Endometrial microvascular endothelial cells (primary cell): Measurements from ENCODE around the gene JPH4. TPM values are rescaled to one million over a fixed set of nuclear protein-coding genes. Genes with fewer than 3 reads are reported as not detected.

Experiments
- in situ Hi-C: cut with HindIII; loops from 2 replicates; pipeline ENCODE4 v1.10.0; 2017; ENCODE audit warnings: low sequenced_read_pairs, low pct_unique_long_range_greater_than_20kb; ENCODE audit errors: inconsistent ontology term
- total RNA-seq: library from RNA; depleted of rRNA; stranded (reverse); fragments of >200 nt; gene quantifications from one replicate; pipeline ENCODE4 v1.2.3, GENCODE V29; 2015; ENCODE audit errors: inconsistent ontology term

Gene JPH4
- total RNA-seq, 1 donor from 2014 or later, result not detected

DNA sequence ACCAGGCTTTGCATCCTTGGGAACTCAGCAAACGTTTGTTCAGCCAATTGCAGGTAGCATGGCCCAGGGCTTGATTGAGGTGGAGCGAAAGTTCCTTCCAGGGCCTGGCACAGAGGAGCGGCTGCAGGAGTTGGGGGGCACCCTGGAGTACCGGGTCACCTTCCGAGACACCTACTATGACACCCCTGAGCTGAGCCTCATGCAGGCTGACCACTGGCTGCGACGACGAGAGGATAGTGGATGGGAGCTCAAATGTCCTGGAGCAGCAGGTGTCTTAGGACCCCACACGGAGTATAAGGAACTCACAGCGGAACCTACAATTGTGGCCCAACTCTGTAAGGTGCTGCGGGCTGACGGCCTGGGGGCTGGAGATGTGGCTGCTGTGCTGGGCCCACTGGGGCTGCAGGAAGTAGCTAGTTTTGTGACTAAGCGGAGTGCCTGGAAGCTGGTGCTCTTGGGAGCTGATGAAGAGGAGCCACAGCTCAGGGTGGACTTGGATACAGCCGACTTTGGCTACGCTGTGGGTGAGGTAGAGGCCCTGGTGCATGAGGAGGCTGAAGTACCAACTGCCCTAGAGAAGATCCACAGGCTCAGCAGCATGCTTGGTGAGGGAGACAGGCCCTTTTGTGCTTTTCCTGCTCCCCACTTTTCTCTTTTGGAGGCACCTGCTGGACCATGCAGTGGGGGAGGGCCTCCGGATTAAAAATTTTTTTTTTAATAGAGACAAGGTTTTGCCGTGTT, 21.7 kb downstream of the JPH4 start:
- in situ Hi-C loops, result no loop called here

DNA sequence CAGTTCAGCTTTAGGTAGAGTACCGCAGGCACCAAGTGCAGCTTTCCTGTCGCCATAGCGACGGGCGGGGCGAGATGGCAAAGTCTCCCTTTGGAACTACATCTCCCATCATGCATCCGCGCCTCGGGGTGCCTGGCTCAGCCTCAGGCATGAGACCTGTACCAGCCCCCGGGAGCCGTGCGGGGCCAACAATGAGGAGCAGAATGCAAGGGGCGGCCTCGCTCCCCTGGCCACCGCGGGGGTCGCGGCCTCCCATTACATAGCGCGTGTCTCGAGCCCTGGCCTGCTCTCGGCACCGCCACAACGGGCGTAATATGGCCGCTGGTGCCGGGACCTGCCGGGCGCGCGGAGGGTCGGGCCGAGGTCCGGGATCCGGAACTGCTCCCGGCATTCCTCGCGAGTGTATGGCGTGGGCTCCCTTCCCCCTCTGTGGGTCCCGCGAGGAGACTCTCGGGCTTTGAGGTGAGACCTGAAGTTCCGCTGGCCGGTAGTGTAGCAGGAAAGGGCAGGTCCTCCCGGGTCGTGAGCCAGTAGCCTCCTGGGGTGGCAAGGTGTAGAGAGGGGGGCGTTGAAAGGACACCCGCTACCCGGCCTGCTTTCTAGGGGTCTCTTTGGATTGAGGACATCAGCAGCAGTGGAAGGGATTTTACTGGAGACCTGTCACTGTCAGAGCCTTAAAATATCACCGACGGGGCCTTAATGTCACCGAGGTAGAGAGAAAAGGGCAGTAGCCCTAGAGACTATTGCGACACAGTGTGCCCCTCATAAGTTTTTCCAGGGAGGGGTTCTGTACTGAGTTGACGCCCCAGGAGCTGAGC, 22.5 kb downstream of the JPH4 start, which contains the start of gene THTPA:
TSS of gene THTPA (plus strand) at position 390 of the 818 bp plus-strand sequence. CDS start 487 bp downstream, outside the sequence.
- in situ Hi-C loops, result no loop called here

DNA sequence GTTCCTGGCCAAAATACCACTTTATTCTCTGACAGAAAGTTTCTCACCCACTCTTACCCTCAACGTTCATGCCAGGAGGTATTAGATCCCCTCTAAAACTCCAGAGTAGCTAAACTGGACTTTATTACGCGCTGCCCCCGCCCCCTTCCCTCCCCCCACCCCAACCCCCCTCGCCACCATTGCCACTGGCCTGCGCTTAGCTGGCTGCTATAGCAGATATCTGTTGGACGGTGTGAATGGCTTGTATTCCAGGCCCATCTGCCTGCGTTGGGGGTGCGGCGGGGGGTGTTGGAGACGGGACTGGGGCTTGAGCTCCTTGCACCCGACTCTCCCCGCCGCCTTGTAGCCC, 23.1 kb downstream of the JPH4 start:
- in situ Hi-C loops, result no loop called here

DNA sequence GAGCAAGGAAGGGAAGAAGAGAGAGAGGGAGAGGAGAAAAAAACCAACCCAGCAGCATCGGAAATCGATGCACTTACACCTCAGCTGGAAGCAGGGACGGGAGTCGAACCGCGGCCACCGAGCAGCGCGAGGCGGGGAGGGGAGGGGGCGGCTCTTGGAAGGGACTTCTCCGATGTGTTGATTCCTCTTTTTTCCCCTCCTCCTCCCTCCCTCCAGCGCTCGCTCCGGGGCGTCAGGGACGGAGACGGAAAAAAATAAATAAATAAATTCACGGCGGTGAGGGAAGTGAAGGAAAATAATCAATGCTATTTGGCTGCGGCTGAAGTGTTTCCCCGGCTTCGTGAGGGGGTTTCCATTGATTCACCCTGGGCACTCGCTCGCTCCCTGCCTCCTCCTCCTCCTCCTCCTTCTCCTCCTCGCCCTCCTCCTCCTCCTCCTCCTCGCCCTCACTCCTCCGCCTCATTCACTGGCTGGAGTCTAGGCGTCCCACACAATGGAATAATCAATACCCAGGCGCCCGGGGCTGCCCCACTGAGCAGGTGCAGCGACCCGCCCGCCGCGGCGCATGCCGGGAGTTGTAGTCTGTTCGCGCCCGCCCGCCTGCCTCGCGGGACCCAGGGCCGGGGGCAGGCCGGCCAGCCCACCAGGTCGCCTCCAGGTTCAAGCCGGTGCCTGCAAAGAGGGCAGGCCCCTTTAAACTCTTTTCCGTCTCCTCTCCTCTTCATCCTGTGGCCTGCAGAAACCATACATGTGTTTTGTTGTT, 27.1 kb downstream of the JPH4 start, which contains the start of gene ZFHX2:
TSS of gene ZFHX2 (minus strand) at position 500 of the 763 bp plus-strand sequence. CDS start 16,440 bp downstream, outside the sequence.
- in situ Hi-C loops, result no loop called here

DNA sequence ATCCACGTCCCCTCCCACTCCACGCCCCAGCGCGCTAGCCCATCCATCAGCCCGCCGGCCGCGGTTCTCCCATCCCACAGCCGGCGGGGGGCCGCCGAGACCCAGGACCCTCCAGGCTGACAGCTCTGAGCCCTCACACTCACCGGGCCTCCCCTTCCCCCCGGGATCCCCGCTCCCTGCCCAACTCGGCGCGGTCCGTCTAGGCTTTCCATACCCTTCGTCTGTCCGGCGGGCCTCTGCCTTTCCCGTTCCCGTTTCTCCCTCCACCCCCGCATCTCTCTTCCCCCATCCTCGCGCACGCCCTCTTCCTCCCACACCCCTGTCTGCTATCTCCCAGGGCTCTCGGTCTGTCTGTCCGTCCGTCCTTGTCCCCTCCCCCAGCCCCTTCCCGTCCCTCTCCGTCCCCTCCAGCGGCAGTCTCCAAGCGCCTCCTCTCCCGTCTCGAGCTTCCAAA, 27.8 kb downstream of the JPH4 start:
- in situ Hi-C loops, result no loop called here

DNA sequence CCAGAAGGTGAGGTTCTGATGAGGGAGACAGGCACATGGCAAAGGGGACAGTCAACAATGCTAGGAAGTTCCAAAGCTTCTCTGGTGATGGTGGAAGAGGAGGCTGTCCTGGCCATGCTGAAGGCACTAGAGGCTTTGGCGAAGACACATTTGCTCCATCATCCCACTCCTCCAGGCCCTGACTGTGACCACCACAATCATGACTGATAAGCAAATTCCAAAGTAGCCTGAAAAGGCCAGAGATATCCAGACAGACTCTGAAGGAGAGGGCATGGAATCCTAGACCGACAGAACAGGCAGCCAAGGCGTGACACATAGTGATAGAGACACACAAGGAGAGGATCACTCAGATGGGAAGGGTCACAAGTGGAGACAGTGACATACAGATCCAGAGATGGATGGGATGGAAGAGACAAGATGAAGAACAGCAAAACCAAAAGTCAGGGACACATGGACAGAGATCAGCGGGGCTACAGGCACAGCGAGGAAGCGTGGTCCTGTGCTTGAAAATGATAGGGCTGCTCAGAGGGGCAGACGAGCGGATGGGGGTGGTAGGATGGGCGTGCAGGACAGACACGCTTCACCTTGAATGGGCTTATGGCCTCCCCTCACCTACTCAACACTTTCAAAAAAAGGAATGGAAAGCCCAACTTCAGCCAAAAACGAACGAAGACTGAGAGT, 28.3 kb downstream of the JPH4 start:
- in situ Hi-C loops, result no loop called here

DNA sequence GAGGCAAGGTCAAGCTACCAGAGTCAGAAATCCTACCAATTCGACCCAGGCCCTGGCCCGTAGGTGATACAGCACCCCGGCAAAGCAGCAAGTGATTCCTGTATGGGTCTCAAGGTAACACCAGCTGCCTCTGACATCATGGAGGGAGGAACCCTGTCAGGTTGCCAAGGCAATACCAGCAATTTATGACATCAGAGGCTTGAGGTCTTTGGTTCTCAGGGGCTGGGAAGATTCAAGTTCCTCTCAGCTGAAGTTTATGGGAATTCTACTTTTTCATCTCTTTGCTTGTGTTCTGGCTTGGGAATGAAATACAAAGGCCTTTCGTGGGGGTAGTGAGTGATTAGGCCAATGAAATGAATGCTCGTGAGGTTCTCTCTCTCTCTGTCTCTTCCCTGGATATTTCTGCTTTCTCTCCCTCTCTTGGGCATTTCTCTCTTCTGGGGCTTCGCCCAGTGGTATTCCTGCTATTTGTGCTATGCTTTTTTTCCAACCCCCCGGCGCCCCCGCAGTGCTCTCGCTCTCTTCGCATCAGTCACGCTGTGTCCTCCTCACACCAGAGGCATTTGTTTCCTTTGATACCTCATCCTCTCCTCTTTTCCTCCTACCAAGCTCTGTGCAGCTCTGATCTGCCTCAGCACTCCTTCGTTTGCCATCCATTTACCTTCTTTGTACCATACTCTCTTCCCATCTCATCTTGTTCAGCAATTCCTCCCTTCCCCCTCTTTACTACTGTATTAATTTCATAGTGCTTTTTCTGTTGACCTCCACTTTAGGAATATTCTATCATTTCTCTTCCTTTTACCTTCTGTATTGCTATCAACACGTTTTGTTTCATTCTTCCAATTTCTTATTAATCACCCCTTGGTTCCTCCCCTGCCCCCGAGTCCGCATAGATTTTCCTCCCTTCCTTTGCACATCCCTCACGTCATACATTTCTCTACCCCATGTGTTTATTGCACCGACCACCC, 30.0 kb downstream of the JPH4 start:
- in situ Hi-C loops, result no loop called here

DNA sequence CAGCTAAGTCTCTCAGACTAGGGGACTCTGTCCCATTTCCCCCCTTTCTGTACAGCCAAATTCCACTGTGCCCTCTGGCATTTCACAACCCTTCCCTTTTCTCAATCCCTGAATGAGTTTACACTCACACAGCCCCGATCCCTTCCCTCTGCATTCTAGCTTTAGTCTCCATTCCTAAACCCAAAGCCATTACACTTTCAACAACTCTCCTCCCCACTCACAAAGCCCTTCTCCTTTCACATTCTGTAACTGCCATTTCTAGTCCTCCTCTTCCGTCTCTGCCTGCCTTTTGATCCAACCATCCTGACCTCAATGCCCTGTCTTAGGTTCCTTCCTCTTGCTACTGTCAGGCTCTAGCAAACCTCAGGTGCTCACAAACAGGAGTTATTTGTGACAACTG, 30.7 kb downstream of the JPH4 start:
- in situ Hi-C loops, result no loop called here

DNA sequence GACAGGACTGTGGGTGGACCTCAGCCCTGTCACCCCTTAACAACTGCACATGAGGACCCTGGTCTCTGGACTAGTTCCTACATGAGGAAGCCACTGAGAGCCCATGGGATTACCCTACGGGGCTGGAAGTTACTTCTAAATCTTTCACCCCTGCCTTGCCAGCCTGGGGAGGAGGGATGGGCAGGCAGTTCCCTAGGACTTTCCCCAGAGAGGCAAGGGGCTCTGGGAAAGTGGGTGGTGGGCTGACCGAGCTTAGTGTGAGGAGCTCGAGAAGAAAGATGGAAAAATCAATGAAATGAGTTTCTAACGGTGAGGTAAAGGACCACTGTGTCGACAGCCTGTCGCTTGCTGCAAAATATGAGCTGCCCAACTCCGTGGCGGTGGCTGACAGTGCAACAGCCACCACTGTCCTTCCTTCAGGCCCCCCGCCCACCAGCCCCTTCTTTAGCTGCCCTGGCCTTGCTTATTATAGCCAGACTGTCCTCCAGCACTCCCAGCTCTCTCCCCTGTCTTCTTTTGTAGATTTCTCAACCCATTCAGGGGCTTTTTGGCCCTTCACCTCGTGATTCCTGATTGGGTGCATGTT, 32.0 kb downstream of the JPH4 start:
- in situ Hi-C loops, result no loop called here

DNA sequence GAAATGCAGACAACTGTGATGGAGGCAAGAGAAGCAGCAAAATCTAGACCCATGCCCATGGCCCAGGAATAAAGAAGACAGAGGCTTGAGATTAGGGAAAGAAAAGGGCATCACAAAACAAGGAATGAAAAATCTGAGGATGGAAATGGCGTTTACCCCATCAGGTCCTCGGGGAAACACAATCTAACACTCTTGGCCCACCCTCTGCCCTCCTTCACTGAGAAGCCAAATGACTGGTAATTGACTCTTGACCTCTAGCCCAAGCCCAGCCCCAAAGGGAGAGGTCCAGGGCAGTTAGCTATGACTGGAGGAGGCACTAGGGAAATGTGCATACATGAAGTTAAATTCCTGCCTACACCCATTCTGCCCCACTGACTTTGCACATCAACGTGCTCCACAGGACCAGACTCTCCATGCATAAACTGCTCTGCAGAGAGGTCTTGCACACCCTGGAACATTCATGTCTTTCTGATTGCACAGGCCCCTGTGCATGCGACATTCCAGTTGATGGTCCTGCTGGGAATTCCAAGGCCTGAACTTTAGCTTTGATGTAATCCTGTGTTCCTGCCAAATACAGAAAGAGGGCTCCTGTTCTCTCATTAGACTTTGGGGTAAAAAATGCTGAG, 32.7 kb downstream of the JPH4 start:
- in situ Hi-C loops, result no loop called here

DNA sequence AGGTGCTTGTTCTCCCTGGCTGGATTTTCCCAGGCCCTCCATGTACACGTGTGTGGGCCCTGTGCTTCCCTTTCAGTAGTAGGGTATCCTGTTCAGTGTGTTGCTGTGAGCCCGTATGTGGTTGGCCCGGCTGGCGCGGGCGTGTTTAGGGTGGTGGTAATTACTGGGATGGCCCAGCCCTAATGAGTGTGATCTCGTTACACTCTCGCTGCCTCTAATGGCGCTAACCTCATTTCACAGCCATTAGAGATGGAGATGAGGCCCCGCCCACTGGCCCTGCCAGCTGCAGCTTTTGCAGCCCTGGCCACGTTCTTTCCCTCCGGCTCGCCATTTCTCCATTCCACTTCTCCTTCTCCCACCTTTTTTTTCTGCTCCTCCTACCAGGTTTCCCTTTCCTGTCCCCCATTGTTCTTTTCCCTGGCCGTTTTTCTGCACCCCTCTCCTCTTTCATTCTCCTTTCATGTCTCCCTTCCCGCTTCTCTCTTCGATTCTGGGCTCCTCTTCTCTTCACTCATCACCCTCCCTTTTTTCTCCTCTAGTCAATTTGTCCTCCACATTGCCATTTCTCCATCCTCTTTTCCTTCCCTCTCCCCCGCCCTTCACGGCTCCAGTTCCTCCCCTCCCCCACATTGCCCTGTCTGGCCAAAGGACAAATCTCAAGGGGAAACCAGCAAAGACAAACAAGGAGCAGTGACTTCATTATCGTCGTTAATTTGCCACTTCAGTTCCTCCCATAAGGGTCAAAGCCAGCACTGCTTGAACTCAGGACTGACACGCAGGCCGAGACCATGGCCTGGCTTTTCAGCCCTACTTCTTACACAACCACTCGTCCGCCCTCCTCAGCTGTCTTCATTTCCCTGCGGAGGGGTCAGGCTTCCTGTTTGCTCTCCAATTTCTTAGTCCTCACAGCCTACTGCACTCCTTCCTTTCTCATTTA, 33.8 kb downstream of the JPH4 start:
- in situ Hi-C loops, result no loop called here

DNA sequence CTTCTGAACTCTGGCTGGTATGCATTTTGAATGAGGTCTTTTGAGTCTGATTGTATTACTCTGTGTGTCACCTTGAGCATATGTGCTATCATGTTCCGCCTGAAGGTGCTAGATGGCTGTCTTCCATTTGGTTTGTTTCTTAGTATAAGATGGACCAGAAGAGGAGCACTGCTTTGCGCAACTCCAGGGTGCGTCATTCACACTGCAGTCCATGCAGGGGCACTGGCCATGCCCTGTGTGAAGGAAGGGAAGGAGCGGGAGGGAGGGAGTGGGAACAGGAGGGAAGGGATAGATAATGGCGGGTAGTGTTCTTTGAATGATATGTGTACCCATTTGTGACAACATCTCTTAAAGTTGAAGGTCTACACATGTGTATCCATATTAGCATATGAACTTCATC, 35.2 kb downstream of the JPH4 start:
- in situ Hi-C loops, result no loop called here

DNA sequence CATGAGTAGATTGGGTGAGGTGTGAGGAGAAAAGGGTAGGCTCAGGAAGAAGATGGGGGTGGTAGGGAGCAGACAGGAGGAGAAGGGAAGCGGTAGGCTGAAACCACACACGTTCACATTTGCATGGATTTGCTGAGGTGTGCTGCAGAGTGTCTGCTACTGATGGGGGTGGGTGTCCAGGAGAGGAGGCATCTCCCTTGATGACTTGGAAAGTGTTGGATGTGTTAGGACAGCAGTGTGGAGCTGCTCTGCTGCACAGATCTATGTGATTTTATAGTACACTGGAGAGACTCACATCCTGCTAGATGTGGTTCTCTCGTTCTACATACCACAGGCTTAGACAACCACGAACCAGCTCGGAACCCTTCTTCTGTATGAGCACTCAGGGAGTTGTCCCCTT, 36.3 kb downstream of the JPH4 start:
- in situ Hi-C loops, result no loop called here

DNA sequence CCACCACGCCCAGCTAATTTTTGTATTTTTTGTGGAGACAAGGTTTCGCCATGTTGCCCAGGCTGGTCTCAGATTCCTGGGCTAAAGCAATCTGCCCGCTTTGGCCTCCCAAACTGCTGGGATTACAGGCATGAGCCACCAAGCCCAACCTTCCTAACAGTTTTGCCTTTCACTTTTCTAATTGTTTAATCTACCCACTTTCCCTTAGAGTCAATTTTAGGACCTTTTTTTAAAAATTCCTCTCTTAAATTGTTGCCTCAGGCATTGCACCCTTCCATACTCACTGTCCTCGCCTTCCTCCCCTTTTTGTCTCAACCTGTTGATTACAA, 38.5 kb downstream of the JPH4 start:
- in situ Hi-C loops, result no loop called here

DNA sequence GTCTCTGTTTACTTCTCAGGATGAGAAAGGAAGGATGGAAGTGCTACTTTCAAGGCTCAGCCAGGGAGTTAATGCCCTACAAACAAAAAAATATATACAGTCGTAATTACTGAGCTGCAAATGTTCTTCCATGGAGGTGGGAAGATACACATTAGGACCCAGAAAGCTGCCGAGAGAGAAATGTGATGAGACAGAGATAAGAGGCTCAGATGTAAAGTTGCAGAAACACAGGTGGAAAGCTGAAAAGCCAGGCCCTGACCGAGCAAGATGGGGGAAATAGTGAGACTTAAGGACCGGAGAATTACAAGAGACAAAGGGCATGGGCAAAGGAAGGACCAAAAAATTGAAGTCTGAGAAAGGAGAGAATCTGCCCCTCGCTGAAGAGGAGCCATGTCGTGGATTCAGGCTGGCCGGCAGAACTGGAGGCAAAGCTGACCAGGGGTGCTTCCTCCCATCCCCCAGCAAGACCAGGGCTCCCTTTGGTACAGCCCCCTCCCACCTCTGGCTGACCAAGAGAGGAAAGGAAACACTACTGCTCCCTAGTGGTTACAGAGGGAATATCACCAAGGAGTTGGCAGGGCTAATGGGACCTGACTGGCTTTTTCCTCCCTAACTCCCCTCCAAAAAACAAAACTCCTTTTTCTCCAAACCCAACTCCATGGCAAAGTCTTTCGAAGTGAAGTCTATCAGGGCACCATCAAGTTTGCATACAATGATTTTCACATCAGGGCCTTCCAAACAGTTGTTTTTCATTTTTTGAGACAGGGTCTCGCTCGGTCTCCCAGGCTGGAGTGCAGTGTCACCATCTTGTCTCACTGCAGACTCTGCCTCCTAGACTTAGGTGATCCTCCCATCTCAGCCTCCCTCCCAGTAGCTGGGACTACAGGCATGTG, 39.1 kb downstream of the JPH4 start:
- in situ Hi-C loops, result no loop called here
